ENCODE measurements around the gene SMC6.

The SMC6 gene

DNA sequence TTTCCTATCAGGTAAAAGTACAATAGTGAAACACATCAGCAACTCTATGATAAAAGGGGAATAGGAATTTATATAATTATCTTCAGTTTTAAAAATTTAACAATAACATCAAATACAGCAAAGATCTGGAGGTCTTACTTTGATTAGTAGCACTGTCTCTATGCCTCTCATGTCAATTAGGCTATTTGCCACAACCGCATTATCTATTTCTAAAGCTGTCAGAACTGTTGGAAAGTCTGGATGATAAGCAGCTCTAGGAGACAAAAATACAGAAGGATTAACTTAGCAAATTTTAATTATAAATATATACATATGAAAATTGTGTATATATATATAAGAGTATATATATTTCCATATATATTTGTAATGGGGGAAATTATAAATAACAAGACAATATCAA, 45.1 kb downstream of the SMC6 start:
- no peak for DNase-seq

DNA sequence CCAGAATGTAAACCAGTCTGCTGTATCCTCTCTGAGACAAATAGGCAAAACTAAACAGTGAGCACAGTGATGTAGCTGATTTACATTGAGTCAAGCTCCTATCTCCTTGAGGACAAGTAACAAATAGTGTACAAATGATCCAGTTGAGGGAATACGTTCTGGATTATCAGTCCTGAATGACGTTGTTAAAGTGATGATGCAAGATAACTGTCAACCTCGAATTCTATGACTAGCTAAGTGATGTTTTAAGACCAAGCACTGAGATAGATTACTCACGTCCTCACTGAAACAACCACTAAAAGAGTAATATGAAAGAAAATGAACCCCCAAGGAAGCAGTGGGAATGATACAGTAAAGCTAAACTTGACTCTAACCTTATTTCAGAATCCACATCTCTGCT, 46.8 kb downstream of the SMC6 start:
- DNase-seq: no peak

DNA sequence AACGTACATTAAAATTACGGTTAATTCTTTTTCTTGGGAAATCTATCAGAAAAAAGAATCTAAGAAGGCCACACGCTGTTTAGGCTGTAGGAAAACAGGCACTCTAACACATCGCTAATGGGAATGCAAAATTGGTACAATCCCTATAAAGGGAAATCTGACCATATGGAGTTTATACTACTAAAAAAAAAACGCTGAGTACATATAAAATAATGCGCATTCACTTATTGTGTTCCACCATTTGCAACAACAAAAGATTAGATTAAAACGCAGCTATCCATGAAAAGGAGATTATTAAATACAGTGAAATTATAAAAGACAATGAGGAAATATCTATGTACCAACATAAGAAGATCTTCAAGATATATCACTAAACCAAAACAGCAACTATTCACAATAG, 62.8 kb downstream of the SMC6 start:
- no peak for DNase-seq

DNA sequence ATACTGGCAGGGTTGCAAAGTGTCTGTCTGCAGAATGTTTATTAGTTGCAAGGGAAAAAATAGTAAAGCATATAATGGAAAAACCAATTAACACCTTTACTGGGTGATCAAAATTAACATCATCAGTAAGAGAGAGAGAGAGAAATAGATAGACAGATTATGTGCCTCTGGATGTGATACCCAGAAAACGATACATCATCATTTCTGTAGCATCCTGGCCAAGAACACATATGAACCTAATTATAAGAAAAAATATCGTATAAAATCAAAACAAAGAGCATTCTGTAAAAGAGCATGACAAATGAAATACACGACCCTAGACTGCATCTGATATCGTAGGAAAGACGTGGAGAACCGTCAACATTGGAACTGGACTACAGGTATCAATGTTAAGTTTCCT, 64.6 kb downstream of the SMC6 start:
- DNase-seq: no peak

DNA sequence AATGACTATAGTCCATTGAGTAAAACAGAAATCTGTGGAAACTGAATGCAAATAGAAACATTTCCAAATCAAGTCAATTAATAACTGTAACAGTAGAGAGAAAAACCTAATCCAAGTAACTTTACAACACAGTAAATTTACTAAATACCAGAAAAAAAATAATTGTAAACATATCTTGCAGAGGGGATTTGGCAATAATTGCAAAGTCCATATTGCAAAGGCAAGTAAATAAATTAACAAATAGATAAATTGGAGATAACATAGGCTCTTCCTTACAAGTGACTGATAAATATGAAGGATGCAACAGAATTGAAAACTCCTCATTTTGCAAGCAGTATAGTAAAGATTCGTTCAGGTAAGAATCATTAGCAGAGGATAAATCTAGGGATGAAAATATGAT, 65.0 kb downstream of the SMC6 start:
- no peak for DNase-seq

DNA sequence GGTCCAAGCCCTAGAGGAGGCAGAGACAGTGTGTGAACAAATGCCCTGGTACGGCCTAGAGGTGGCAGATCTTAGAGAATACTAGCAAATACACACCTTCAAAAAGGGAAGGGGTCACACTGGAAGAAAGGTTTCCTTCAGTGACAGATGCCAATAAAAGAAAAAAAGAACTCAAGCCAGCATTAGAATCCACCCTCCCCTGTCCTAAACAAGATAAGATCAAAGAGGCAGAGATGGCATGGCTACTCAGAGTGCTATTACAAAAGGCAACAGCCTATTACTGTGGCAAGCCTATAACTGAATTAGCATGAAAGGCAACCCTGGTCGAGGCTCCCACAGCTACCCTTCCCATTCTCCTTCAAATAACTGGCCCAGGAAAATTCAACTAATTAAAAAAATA, 69.6 kb downstream of the SMC6 start:
- DNase-seq: no peak

DNA sequence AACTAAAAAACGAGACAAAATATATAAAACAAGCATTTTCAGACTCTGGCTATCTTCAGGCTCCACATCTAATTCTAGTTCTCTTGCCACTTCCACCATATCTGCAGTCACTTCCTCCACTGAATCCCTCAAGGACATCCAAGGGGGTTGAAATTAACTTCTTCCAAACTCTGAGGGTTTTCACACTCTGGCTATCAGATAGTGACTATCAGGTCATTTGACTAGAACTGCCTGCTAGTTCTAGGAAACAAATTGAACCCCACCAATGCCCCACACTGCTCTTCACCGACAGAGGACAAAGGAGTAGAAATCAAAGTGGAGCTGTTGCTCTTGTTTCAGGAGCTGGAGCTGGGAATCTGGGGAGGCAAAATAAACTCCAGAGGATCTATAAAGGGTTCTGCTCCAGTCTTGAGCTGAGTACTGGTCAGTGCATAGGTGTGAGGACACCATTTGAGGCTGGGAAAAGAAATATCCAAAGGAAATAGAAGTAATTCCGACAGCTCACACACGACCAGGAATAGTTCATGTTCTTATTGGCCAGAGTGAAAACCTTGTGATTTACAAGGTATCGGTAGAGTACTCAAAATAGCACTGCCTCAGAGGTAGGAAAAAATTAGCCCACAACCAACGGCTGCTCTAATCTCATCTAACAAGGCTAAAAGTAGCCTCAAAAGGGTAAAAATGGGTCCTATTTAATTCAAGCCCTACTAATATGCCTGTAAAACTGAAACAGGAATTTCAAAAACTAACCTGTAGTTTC, 71.3 kb downstream of the SMC6 start:
- no peak for DNase-seq

DNA sequence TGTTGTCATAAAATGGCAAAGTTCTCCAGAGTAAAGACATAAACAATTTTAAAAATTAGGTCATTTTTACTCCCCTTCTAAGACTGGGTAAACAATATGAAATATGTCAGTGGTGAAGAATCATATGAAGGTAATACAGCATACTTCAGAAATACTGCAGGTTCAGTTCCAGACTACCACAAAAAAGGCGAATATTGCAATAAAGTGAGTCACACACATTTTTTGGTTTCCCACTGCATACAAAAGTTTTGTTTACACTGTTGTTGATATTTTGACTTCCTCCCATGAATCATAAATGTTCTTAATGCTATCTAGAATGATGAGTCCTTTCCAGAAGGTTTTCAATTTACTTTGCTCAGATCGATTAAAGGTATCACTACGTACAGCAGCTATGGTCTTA, 73.5 kb downstream of the SMC6 start:
- no peak for DNase-seq

DNA sequence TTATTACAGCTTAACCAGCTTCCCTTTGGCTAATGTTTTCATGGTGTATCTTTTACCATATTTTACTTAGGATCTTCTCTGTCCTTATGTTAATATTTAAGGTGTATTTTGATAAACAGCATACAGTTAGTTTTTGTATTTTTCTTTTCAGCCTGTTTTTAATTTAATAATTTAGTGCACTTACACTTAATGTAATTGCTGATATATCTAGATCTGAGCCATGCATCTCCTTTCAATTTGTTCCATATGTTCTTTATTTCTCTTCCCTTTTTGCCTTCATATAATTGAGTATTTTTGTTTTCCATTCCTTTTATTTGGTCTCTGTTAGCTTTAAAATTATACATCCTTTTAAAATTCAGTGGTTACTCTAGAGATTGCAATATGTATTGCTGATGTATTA, 78.8 kb downstream of the SMC6 start:
- no peak for DNase-seq

DNA sequence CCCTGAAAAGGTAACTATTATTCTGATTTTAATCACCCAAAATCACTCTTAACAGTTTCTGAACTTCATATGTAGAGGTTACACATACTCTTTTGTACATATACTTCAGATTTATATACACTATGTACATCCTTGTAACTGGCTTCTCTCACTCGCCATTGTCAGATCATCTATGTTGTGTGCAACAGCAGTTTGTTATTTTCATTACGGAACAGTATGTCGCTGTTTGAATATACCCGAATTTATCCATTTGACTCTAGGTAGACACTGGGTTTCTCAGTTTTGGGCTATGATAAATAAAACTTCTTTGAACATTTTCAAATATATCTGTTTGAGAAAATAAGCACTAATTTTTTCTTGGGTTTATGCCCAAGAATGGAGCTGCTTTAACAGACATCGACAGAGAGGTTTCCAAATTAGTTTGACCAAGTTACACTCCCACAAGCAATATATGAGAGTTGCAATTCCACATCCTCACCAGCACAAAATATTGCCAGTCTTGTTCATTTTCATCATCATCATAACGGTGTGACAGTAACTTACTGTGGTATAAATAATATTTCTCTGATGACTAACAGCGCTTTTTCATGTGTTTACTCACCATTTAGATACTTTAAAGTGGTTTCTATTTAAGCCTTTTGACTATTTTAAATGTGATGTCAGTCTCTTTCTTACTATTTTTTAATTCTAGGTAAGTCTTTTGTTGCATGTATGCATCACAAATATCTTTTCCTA, 80.9 kb downstream of the SMC6 start:
- no peak for DNase-seq

DNA sequence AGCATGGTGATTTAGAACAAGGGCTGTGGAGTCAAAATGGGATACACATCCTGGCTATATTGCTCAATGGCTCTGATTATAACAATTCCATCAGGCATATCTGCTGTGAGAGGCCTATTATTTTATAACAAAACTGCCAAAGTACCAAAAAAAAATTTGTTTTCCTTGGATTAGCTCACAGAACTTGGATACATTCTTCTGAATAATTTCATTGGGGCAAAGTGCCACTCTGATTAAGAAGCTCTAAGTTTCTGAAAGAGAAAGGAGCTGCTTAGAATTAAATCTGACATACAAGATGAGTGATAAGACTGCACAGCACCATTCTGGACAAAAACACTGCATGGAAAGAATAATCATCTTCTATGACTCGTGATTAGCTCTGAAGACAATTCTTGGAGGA, 85.7 kb downstream of the SMC6 start:
- no peak for DNase-seq

DNA sequence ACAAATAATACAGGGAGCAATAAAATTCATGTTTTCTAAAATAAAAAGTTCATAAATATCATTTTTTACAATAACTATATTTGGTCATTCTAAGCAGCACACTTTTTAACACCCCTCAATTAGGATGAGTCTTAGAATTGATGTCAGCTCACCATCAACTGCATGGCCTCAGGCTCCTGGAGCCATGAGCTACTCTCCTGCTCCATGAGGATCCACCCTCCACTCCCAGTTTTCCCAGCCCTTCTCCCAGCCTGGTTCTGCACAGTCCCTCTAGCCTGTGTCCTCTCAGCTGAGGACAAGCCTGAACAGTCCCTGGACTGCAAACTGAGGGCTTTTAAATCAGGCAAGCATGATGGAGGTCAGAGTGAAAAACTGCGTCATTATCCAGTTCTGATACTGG, 89.1 kb downstream of the SMC6 start:
- no peak for DNase-seq

DNA sequence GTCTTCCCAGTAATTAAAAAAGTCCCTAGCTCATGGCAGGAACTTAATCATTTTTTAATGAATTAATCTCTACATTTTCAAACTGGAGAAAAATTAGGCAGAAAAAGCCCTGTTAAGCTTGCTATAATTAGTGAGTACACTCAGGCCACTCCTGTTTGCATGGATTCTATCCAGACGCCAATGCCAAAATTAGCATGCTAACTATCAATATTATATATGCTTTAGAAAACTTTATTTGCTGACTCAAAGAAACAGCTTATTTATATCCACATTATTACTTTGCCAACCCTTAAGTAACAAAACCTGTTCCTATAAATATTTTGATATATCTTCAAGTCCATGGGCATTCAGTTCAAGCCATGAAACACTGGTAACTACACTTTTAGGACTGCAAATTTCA, 90.9 kb downstream of the SMC6 start:
- no peak for DNase-seq

DNA sequence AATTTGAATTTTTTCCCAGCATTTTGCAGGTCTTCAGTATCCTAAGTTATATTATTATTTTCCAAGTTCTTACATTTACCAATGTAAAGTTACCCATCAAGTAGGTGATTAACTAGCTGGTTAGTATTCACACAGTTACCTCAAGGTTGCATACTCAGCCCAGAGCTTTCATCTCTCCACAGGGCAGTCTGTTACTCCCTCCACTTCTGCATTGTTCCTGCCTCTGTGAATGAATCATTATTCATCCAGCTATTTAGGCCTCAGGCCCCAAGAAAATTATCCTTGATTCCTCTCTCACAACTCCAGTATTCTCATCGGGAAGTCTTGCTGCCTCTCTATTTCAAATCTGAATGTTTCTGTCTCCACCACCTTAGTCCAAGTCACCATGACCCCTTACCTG, 92.2 kb downstream of the SMC6 start:
- no peak for DNase-seq

DNA sequence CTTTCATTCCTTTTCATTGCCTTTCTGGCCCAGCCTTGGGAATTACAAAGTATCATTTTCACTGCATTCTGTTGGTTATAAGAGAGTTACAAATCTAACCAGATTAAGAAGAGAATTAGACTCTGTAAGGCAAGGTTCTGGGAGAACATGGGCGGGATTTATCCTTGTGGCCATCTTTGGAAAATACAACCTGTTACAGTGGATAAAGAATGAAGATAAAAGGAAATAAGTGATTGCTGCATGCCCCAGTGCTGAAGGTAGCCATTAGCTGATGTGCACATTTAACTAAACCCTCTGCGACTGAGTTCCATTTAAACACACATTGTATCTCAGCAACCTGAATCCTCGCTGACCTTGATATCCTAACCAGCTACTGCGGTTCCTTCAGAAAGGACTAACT, 93.4 kb downstream of the SMC6 start:
- no peak for DNase-seq

DNA sequence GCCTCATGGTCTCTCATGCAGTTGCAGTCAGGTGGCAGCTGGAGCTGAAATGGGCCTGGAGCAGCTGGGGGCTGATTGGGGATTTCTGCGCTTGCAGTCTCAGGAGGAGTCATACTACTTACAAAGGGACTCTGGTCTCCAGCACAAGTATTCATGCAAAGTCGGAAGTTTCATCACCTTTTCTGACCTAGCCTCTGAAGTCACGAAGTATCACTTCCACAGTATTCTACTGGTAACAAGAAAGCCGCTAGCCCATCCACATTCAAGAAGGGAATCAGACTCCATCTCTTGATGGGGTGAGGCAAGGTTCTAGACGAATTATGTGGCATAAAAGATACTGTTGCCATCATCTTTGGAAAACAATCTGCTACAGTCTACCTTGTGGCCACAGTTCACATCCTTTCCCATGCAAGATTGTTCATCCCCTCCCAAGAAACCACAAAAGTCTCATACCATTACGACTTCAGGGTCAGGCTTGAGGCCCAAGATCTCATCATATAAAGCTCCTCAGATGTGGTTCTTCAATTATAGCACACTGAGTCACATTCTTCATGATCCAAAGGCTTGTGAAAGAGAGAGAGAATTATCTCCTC, 95.3 kb downstream of the SMC6 start:
- no peak for DNase-seq

DNA sequence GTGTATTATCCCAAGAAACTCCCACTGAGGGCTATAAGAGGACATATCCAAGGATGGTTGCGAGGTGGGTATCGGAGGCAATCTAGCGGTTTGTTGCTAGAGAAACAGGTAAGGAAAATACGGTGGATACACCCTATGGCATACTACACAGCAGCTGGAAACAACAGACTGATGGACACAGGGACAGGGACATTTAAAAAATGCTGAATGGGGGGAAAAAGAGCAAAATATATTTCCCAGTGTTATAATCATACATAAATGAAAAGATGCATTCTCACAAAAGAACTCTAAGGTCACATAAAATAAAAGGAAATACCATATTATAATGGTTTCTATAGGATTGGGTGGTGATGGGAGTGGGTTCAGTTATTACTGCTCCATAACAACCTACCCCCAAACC, 95.9 kb downstream of the SMC6 start:
- DNase-seq: no peak

DNA sequence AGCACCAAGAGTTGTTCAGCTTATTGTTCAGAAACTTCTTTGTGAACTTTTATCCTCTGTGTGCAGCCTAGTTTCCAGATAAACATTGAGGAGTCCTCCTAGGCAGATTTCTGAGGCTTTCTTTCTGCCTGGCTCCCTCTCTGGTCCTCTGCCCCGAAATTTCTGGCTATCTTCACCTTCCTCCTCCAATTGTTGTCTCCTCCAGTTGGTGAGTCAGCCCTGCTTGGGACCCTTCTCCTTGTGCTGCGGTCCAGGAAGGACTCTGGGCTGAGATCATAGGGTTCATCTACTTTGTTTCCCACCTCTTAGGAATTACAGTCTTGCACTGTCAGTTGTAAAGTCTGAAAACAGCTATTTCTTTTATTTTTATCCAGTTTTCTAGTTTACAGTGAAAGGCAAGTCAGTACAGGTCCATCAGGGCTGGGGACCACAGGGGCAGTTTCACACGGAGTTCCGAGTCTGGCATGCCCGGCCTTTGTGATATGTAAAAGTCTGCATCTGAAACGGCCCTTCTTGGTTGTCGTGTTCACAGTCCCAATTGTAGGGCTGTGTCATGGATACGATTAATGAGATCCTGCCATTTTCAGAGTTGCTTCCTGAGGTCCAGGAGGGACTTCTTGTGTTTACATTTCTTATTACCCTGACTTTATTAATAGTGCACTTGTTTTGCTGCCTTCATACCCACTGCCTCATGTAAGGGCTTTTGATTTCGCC, 100.8 kb downstream of the SMC6 start:
- no peak for DNase-seq

DNA sequence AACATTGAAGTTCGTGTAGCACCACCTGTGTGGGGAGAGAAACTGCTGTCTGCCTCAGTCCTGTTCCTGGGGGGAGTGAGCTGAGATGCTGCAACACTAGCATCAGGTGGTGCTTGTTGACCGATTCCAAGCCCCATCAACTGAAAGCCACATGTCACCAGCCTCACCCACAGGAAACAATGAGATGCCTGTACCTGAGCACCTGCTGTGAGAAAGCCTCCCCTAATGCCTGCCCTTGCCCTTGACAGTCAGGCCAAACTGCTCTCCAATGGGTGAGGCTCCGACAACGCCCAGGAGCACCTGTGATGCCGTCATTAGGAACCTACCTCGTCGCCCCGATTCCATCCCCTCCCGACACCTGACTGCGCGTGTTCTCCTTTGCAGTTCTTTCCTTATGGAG, 104.6 kb downstream of the SMC6 start:
- no peak for DNase-seq

DNA sequence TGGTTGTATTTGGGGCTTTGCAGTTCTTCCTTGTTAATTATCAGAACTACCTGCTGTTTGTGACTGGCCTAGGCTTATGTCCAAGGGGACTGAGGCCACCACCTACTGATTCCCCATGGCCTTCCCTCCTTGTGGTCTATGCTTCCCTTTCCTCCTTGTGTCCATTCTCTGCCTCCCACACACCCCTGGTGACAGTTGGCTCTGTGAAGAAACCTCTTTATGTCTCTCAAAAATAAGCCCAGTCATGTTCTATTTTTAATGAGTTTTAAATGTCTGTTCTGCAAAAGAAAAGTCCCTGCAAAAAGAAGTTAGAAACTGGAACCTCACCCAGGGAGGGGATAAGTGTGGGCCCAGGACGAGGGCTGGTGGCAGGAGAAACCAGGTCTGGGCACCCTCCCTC, 105.0 kb downstream of the SMC6 start:
- DNase-seq: no peak

DNA sequence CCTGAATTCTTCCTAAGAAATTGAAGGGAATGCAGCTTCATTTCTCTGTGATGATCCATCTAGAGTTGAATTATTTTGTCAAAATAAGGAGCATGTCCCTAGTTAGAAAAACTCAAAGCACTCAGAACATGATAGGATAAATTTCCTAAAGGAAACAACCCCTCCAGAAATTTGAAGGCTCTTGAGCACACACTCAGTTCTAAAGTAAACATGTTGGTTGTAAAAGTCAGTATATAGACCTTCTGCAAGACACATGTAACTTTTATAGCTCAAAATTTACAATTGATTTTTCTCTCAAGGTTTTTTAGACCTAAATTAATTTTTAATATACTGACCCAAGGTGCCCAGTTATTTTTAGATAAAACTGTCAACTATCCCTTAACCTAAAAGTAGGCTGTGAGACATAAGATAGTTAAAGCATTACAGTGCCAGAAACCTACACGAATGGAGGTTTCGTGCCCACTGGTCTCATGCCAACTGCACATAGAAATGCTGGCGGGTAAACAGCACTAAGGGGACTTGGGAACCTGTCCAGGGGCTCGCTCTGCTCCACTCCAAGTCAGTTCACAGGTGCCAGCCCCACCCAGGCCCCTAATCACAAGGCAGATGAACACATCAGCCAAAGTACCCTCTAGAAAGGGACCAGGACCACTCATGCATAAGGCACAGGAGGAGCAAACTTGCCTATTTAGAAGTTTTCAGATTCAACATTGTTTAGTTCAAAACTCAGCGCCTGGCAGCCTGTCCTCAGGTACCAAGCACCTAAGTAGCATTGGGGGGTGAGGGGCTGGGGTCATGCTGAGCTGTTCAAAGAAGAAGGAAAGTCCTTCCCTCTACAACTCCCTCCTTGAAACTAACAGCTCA, 106.5 kb downstream of the SMC6 start:
- no peak for DNase-seq

DNA sequence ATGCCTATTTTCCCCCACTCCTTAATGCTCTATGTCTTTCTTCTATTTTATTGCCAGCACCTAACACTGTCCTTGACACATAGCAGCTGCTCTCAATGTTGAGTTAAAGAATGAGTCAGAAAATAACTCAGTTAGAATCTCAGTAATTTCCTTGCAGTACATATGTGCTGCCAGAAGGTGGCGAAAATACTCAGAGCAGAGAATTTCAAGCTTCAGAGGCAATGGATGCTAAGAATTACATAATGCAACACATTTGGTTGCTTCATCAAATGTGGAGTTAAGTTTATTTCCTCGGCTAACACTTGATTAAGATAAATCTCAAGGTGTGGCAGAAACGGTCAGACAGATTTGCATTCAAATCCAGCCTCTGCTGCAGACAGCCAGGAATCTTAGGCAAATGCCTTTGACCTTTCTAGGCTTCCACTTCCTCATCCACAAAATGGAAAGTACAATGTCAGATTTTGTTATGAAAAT, 107.5 kb downstream of the SMC6 start:
- DNase-seq: peak in 1 of 2 experiments; percentile 9

Measured in NCI-H187 (cell line).